GM12801 (cell line): ENCODE results near the gene ALOX12B.

Experiments used
- TF ChIP-seq, protein P1 (sequence below): IDR thresholded peaks from one replicate; pipeline ENCODE4 v1.5.1; 2011; ENCODE audit warnings: control low read depth; ENCODE audit not compliant: insufficient read length; ENCODE audit errors: extremely low read depth

The ALOX12B gene

GRCh38 chr17:8056976-8057625 lies 30.4 kb downstream of the ALOX12B start:
- TF ChIP-seq, protein P1, sequence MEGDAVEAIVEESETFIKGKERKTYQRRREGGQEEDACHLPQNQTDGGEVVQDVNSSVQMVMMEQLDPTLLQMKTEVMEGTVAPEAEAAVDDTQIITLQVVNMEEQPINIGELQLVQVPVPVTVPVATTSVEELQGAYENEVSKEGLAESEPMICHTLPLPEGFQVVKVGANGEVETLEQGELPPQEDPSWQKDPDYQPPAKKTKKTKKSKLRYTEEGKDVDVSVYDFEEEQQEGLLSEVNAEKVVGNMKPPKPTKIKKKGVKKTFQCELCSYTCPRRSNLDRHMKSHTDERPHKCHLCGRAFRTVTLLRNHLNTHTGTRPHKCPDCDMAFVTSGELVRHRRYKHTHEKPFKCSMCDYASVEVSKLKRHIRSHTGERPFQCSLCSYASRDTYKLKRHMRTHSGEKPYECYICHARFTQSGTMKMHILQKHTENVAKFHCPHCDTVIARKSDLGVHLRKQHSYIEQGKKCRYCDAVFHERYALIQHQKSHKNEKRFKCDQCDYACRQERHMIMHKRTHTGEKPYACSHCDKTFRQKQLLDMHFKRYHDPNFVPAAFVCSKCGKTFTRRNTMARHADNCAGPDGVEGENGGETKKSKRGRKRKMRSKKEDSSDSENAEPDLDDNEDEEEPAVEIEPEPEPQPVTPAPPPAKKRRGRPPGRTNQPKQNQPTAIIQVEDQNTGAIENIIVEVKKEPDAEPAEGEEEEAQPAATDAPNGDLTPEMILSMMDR, result no peak

- TF ChIP-seq, protein P1, result no peak
These were observed 31.1 kb downstream of the ALOX12B start for GRCh38 chr17:8056232-8056975.

- TF ChIP-seq, protein P1, result no peak
These were observed 31.7 kb downstream of the ALOX12B start for GRCh38 chr17:8055851-8056231.

DNA sequence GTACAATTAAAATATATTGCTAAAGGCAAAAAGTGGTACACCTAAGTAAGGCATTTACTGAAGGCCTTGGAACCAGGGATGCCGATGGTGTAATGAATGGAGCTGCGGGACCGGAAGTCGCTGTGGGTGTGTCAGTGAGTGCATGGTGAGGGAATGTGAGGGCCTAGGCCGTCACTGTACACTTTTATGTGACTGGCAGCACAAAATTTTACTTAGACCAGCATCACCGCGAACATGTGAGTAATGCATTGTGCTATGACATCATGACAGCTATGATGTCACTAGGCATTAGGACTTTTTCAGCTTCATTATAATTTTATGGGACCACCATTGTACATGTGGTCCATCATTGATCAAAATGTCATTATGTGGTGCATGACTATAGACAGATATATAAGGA lies 33.9 kb downstream of the ALOX12B start:
- TF ChIP-seq, protein P1, result no peak

DNA sequence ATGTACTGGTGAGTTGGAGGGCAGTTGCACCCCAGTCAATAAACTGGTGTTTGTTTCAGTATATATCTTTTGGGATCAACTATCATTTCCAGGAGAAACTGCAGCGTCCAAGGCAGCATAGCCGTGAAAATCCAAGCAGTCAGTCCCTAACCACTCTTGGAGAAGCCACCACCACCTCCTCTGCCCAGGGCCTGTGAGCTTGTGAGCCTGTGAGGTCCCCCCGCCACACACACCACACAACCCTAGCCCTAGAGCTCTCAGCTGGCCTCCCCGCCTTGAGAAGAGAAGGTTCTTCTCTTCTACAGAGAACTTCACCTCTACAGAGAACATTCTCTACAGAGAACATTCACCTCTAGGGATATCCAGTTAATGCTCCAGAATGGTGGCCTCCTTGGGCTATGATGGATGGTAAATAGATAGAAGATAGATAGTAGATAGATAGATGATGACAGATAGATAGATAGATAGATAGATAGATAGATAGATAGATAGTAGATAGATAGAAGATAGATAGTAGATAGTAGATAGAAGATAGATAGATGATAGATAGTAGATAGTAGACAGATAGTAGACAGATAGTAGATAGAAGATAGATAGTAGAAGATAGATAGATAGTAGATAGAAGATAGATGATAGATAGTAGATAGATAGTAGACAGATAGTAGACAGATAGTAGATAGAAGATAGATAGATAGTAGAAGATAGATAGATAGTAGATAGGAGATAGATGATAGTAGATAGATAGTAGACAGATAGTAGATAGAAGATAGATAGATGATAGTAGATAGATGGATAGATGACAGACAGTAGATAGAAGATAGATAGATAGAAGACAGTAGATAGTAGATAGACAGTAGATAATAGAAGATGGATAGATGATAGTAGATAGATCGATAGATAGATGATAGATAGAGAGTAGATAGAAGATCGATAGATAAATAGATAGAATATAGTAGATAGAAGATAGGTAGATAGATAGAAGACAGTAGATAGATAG lies 35.0 kb downstream of the ALOX12B start:
- TF ChIP-seq, protein P1, result no peak

DNA sequence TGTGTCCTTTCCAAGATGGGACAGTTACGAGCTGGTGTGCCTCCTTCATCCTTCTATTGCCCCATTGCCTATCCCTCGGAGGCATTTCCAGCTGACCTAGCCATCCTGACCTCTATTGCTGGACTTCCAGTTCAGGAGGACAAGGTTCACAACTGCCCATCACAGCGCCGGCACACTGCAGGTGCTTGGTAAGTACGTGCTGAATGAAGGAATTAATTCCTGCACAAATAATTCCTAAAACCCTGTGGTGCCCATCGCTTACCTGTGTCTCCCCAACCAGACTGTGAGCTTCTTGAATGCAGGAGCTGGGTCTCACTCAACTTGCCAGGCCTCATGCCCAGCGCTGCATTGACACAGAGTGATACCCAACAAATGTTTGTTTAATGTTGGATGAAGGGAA lies 35.7 kb downstream of the ALOX12B start:
- TF ChIP-seq, protein P1, result no peak

- TF ChIP-seq, protein P1, result no peak
These were observed 38.8 kb downstream of the ALOX12B start for GRCh38 chr17:8048736-8049135.
